Left ventricle myocardium superior (tissue), 1 donor: ENCODE measurements around the gene MRPS17. TPM values are rescaled to one million over a fixed set of nuclear protein-coding genes. Genes with fewer than 3 reads are reported as not detected.

Experiments
- ATAC-seq: fragments of 200-7000 bp; cut with Tn5 transposase; one replicate; pipeline ENCODE4 v1.9.1; 2020; ENCODE audit warnings: mild to moderate bottlenecking, moderate library complexity
- DNase-seq: peaks from one replicate; pipeline ENCODE4 v3.0.0-alpha.2; 2020
- intact Hi-C: fragments of 100-400 bp; cut with micrococcal nuclease; formaldehyde crosslinking; loops from one replicate; pipeline ENCODE4 v1.11.0; 2022
- total RNA-seq: library from RNA; stranded (reverse); fragmentation: NEBNext Ultra II Directional; extraction: Animal tissue kit (Norgen Biotek cat#: 25700); gene quantifications from one replicate; pipeline ENCODE4 v1.2.1, GENCODE V29; 2021
- donor health status: DM: no; HTN: yes; CAD: no; lungs with severe emphysema.

The MRPS17 gene
- total RNA-seq, 1 donor from 2014 or later, result 23.2 TPM

GRCh38 chr7:55966851-55967250, 15.2 kb downstream of the MRPS17 start:
- intact Hi-C loops, result no loop called here
- no peak for DNase-seq
- no peak for ATAC-seq

- intact Hi-C loops, result no loop called here
- ATAC-seq (no peak), DNase-seq (no peak)
These were observed 17.7 kb downstream of the MRPS17 start for GRCh38 chr7:55969391-55969790.

DNA sequence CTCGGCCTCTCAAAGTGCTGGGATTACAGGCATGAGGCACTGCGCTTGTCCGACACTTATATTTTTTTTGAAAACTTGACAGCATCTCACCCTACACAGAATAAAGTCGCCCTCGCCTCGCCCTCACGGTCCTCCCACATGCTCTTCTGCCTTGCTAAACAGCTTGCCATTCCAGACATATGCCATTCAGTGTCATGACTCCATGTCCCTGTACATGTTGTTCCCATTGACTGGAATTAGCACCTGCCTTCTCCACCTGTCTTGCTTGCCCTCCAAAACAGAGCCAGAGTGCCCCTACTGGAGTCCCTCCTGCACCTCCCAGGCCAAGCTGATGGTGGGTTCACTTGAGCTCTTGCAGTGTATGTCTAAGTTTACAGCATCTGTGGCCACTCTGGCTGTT, 18.9 kb downstream of the MRPS17 start:
- no peak for DNase-seq
- ATAC-seq, result peak; percentile 55
- intact Hi-C loops, result no loop called here

DNA sequence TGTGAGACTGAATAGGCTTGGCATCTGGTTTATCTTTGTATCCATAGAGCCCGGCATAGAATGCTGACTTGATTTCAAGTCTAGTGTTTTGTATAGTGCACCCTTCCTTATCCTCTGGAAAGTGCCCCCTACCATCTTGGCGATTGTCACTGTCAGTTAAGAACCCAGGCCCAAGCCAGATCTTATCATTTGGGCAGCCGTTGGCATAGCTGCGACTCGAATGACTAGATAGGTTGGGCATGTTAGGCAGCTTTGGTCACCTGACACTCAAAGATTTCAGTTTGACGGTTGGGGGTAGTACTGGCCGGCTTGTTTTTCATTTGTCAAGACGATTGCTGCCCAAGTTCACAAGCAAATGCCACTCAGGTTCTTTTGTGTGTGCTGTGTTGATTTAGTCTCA, 19.3 kb downstream of the MRPS17 start:
- intact Hi-C loops, result no loop called here
- DNase-seq, result peak; percentile 41
- ATAC-seq, result peak; percentile 84

GRCh38 chr7:55973747-55974250, 22.1 kb downstream of the MRPS17 start:
- no peak for DNase-seq
- intact Hi-C loops, result no loop called here
- ATAC-seq, result no peak

DNA sequence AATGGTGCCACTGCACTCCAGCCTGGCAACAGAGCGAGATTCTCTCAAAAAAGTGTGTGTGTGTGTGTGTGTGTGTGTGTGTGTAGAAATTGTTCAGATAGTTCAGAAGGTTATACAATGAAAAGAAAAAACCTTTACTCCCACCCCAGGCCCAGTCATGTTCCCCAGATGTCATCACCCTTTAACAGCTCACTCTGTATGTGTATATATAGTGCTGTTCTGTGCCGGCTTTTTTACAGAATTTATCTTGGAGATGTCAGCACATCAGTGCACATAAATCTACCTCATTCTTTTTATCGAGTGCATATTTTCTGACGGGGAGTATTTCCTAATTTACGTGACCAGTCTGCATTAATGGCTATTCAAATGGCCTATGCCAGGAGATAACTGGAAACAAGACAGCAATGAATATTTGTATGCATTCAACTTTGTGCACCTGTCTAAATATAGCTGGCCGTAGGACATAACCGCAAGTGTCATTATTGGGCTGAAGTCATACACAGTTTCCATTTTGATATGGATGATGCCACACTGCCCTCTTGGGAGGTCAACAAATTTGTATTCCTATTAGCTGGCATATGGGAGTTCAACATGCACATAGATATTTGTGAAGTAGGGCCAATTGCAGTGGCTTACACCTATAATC, 24.4 kb downstream of the MRPS17 start:
- ATAC-seq (peak; percentile 91), DNase-seq (no peak)
- intact Hi-C loops, result no loop called here

DNA sequence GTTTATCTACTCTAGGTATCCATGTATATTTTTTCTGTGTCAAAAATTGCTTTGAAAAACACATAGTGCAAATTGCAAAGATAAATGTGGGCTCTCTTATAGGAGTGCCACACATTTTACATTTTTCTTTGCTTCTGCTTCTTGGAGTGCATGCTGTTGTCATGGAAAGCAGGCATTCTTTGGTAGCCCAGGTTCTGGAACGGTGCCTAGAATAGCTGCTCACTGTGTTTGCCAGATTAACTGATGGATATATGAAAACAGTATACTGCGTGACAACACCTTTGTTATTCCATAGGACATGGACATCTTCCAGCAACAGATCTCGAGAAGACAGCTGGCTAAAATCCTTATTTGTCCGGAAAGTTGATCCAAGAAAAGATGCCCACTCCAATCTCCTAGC, 26.2 kb downstream of the MRPS17 start:
- ATAC-seq, result no peak
- no peak for DNase-seq
- intact Hi-C loops, result no loop called here

DNA sequence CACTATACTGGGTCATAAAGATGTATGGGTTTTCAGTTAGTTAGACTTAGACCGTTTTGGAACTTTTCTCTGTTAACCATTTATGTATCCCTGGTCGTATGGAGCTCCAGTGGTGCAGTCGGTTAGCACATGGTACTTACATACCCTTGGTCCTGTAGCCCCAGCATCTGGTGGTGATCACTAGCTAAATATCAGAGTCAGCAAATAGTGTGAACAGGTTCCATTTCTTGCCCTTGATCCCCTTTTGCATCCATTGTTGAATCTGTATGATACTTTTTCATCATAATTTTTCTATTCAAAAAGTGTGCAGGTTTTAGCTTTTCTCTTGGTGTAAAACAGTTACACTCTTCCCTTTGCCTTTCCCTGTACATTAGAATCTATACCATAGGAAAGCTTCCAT, 28.6 kb downstream of the MRPS17 start:
- no peak for ATAC-seq
- DNase-seq, result no peak
- intact Hi-C loops, result loop anchor here (10.0 kb wide), 1 partner anchor 85 kb away; the partner anchor contains the start of gene SUMF2

- intact Hi-C loops, result loop anchor here (10.0 kb wide), 1 partner anchor 81 kb away; the partner anchor contains the start of gene SUMF2
- DNase-seq (no peak), ATAC-seq (no peak)
These were observed 31.9 kb downstream of the MRPS17 start for GRCh38 chr7:55983537-55983936.

DNA sequence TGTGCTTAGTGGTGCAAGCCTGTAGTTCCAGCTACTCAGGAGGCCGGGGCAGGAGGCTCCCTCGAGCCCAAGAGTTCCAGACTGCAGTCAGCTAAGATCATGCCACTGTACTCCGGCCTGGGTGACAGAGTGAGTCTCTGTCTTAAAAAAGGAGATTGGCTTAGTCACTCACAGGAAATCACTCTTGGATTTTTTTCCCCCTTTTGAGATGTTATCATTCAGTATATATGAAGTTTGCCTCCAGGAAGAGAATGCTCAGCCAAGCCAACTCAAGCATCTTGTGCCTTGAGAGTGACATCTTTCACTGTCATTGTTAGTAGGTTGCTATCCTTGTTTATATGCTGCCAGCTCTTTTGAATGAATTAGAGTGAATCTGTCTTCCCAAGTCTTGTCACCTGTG, 40.7 kb downstream of the MRPS17 start:
- intact Hi-C loops, result no loop called here
- ATAC-seq (no peak), DNase-seq (no peak)

DNA sequence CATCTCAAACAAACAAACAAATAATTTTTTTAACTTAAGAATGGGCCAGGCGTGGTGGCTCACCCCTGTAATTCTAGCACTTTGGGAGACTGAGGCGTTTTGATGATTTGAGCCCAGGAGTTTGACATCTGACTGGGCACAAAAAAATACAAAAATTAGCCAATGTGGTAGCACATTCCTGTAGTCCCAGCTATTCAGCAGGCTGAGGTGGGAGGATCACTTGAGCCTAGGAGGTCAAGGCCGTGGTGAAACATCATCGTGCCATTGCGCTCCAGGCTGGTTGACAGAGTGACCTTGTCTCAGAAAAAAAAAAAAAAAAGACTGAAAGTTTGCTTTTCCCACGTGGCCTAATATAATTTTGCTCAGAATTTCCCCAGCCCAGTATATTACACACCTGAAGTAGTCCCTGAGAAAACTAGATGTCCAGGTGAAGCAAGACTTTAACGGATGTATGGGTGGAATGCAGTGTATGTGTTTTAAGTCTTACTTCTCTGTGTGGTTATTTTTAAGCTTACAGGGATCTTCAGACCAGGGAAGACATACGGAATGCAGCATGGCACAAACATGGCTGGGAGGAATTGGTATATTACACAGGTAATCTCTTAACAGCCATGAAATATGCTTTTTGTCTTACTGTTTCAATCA, 45.3 kb downstream of the MRPS17 start:
- intact Hi-C loops, result no loop called here
- ATAC-seq (no peak), DNase-seq (no peak)

- ATAC-seq (no peak), DNase-seq (no peak)
- intact Hi-C loops, result no loop called here
These were observed 52.1 kb downstream of the MRPS17 start for GRCh38 chr7:56003749-56004148.

Other genes starting within 250 kb of the MRPS17 start
- gene SEPTIN14, start 89.1 kb upstream of the MRPS17 start, total RNA-seq, result not detected
- 4.7 TPM for gene ZNF713, start 64.4 kb upstream of the MRPS17 start, total RNA-seq
- 374 TPM for gene NIPSNAP2, start 12.7 kb downstream of the MRPS17 start, total RNA-seq
- 14.6 TPM for gene PSPH, start 99.6 kb downstream of the MRPS17 start, total RNA-seq
- 73.5 TPM for gene CCT6A, start 99.9 kb downstream of the MRPS17 start, total RNA-seq
- gene SUMF2, start 112.4 kb downstream of the MRPS17 start, total RNA-seq, result 29.2 TPM
- gene PHKG1, start 141.1 kb downstream of the MRPS17 start, total RNA-seq, result 30.4 TPM
- 500 TPM for gene CHCHD2, start 154.6 kb downstream of the MRPS17 start, total RNA-seq
- gene NUPR2, start 164.5 kb downstream of the MRPS17 start, total RNA-seq, result not detected